Upper lobe of left lung (tissue), 4 donors: ENCODE measurements around the gene SUV39H2.

ENCODE experiments used
- POLR2AphosphoS5 ChIP-seq, 2 donors: sonication (generic); formaldehyde crosslinking; IDR thresholded peaks; one replicate each; pipeline ENCODE4 v1.5.1; 2017; ENCODE audit warnings: antibody characterized with exemption in 2 of 2
- TF ChIP-seq, protein P1 (sequence below), 6 experiments: fragments of 450-650 bp in 4 of 6; fragments of 200-600 bp in 2 of 6; sonication (generic) in 2 of 6; IDR thresholded peaks; one replicate each; pipeline ENCODE4 v1.5.1; 2016 to 2019; ENCODE audit warnings: antibody characterized with exemption in 6 of 6

DNA sequence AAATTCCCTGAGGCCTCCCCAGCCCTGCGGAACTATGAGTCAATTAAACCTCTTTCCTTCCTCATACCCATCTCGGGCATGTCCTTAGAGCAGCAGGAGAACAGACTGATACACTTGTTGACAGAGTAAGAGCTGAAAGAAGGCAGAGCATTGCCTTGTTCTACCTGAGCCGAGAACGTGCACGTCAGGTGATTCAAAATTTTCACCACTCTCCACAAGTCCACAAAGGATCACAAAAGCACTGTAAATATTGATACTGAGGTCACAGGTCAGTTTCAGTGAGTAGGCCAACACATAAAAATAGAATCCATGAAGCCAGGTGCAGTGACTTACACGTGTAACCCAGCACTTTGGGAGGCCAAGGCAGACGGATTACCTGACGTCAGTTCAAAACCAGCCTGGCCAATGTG is 47.4 kb downstream of the SUV39H2 start:
- no peak for TF ChIP-seq POLR2AphosphoS5 (IDR thresholded peaks at IDR 0.05)
- TF ChIP-seq, protein P1, sequence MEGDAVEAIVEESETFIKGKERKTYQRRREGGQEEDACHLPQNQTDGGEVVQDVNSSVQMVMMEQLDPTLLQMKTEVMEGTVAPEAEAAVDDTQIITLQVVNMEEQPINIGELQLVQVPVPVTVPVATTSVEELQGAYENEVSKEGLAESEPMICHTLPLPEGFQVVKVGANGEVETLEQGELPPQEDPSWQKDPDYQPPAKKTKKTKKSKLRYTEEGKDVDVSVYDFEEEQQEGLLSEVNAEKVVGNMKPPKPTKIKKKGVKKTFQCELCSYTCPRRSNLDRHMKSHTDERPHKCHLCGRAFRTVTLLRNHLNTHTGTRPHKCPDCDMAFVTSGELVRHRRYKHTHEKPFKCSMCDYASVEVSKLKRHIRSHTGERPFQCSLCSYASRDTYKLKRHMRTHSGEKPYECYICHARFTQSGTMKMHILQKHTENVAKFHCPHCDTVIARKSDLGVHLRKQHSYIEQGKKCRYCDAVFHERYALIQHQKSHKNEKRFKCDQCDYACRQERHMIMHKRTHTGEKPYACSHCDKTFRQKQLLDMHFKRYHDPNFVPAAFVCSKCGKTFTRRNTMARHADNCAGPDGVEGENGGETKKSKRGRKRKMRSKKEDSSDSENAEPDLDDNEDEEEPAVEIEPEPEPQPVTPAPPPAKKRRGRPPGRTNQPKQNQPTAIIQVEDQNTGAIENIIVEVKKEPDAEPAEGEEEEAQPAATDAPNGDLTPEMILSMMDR (IDR thresholded peaks at IDR 0.05), result no peak
